HepG2 (cell line): ENCODE data around the gene BLOC1S1. TPM values are rescaled to one million over a fixed set of nuclear protein-coding genes. Genes with fewer than 3 reads are reported as not detected.

Source experiments
- ATAC-seq: fragments of 200-7000 bp; cut with Tn5 transposase; 3 replicates; pipeline ENCODE4 v1.9.1; 2020; ENCODE audit warnings: mild to moderate bottlenecking, moderate library complexity
- BruUV-seq: library from RNA; stranded (reverse); fragments of 400-500 nt; replicated peaks from 2 replicates; lab custom pipeline; 2021; lab: Mats Ljungman, UMichigan
- CTCF ChIA-PET: fragments of 300-600 bp; formaldehyde crosslinking; extraction: SDS; loops from one replicate; lab custom pipeline; 2021; ENCODE audit warnings: low total read pairs, inconsistent platforms, low intra/inter-chr PET ratio; lab: Yijun Ruan, JAX
- POLR2A ChIA-PET: fragments of 350-600 bp; sonication (Branson Sonifier 250); formaldehyde crosslinking; loops from one replicate; lab custom pipeline; 2020; ENCODE audit warnings: antibody characterized with exemption, inconsistent platforms; lab: Yijun Ruan, JAX
- DNase-seq: peaks from one replicate; pipeline ENCODE4 v3.0.0-alpha.2; 2015; ENCODE audit warnings: low spot score
- FAIRE-seq: peaks from 3 replicates; lab custom pipeline; 2011; peaks lifted over from hg19 to GRCh38; lab: Jason Lieb, UNC
- H2AFZ ChIP-seq: one replicate; pipeline ENCODE4 v1.6.1; 2011; ENCODE audit warnings: low read length, inconsistent platforms
- H3K27ac ChIP-seq: fragments of 300-600 bp; 3 replicates; pipeline ENCODE4 v1.8.0; 2011; ENCODE audit warnings: mixed run types, mild to moderate bottlenecking, mixed read lengths, low read length, inconsistent platforms; ENCODE audit not compliant: insufficient read depth; ENCODE audit errors: extremely low read length
- H3K27me3 ChIP-seq, 2 experiments: fragments of 200-600 bp in 1 of 2; 2 replicates in 1 of 2; 3 replicates in 1 of 2; pipeline versions ENCODE4 v1.6.0 to v1.8.0; 2011; ENCODE audit warnings: low read length in 2 of 2, mild to moderate bottlenecking in 2 of 2, moderate library complexity in 2 of 2, inconsistent platforms in 1 of 2; ENCODE audit not compliant: insufficient read depth in 2 of 2, control insufficient read depth in 1 of 2
- H3K36me3 ChIP-seq, 2 experiments: fragments of 200-600 bp in 1 of 2; replicated peaks in 1 of 2; 2 replicates in 1 of 2; 3 replicates in 1 of 2; pipeline versions ENCODE4 v1.5.1 to v1.8.0; 2011; ENCODE audit warnings: low read length in 2 of 2, inconsistent platforms in 1 of 2; ENCODE audit not compliant: insufficient read depth in 2 of 2, control insufficient read depth in 1 of 2
- H3K4me1 ChIP-seq: 2 replicates; pipeline ENCODE4 v1.5.1; 2012; ENCODE audit warnings: low read length, inconsistent platforms; ENCODE audit not compliant: insufficient read depth
- H3K4me2 ChIP-seq: 2 replicates; pipeline ENCODE4 v1.6.0; 2011; ENCODE audit warnings: low read depth, low read length, inconsistent platforms
- H3K4me3 ChIP-seq, 3 experiments: fragments of 200-600 bp in 1 of 3; sonication (generic), shearing (Covaris generic) in 1 of 3; replicated peaks in 1 of 3; 2 replicates each; pipeline ENCODE4 v1.5.1; 2011 to 2016; ENCODE audit warnings: low read length in 3 of 3, inconsistent platforms in 2 of 3, low read depth in 2 of 3, mild to moderate bottlenecking in 2 of 3, control low read depth in 1 of 3, mixed read lengths in 1 of 3; ENCODE audit not compliant: insufficient read depth in 1 of 3
- H3K79me2 ChIP-seq: one replicate; pipeline ENCODE4 v1.6.1; 2011; ENCODE audit warnings: low read length, inconsistent platforms; ENCODE audit not compliant: insufficient read depth
- H3K9ac ChIP-seq: 2 replicates; pipeline ENCODE4 v1.6.0; 2011; ENCODE audit warnings: mild to moderate bottlenecking, low read depth, low read length, inconsistent platforms; ENCODE audit not compliant: insufficient read depth
- H3K9me3 ChIP-seq: 2 replicates; pipeline ENCODE4 v1.5.1; 2012; ENCODE audit warnings: mild to moderate bottlenecking, low read length
- H4K20me1 ChIP-seq: 2 replicates; pipeline ENCODE4 v1.6.0; 2011; ENCODE audit warnings: inconsistent platforms, mild to moderate bottlenecking, low read length, moderate library complexity; ENCODE audit not compliant: insufficient read depth
- FOXO4 ChIP-seq: sonication (generic); formaldehyde crosslinking; conservative IDR thresholded peaks from 2 replicates; pipeline ENCODE4 v1.8.1; 2023; ENCODE audit warnings: missing genetic modification reagents
- SNAI1 ChIP-seq: sonication (generic); formaldehyde crosslinking; IDR thresholded peaks from 2 replicates; pipeline ENCODE4 v1.5.0; 2020; ENCODE audit warnings: mild to moderate bottlenecking, missing genetic modification reagents, borderline replicate concordance
- SRSF1 ChIP-seq: fragments of 200-400 bp; formaldehyde crosslinking; optimal IDR thresholded peaks from 2 replicates; pipeline ENCODE3; 2017; ENCODE audit warnings: mild to moderate bottlenecking, low read depth, low read length, moderate library complexity
- ZBTB4 ChIP-seq: sonication (generic); formaldehyde crosslinking; IDR thresholded peaks from 2 replicates; pipeline ENCODE4 v1.4.0; 2020; ENCODE audit warnings: missing genetic modification reagents, mild to moderate bottlenecking, borderline replicate concordance
- ZNF674 ChIP-seq: sonication (generic); formaldehyde crosslinking; IDR thresholded peaks from 2 replicates; pipeline ENCODE4 v1.5.0; 2020; ENCODE audit warnings: low read depth, mild to moderate bottlenecking, missing genetic modification reagents
- ZNF770 ChIP-seq: sonication (generic); formaldehyde crosslinking; IDR thresholded peaks from 2 replicates; pipeline ENCODE4 v1.5.0; 2020; ENCODE audit warnings: mild to moderate bottlenecking, missing genetic modification reagents
- WGBS: methylation state at CpG from one replicate; pipeline ENCODE4 v1.1.6; 2017; ENCODE audit warnings: low lambda C conversion rate; 5-methylcytosine and 5-hydroxymethylcytosine counted together
- in situ Hi-C: cut with HindIII; loops from 2 replicates; pipeline ENCODE4 v1.10.0; 2017; ENCODE audit warnings: low pct_unique_long_range_greater_than_20kb; ENCODE audit not compliant: extremely low pct_ligation_motif_present
- intact Hi-C: fragments of 100-400 bp; cut with micrococcal nuclease; formaldehyde crosslinking; loops from one replicate; pipeline ENCODE4 v1.10.0; 2022; ENCODE audit not compliant: unreplicated experiment
- polyA plus RNA-seq, 8 experiments: library from polyadenylated mRNA; depleted of rRNA in 3 of 8; stranded (reverse) in 7 of 8; unstranded in 1 of 8; fragments of >200 nt; fragmentation: Illumina TruSeq in 4 of 8; extraction: Trizol in 4 of 8; gene quantifications; 2 replicates each; pipeline versions ENCODE4 v1.2.1 to v1.2.3, GENCODE V29; 2011 to 2016; ENCODE audit warnings: low read depth in 4 of 8, missing spikeins in 1 of 8, mixed read lengths in 1 of 8; ENCODE audit not compliant: insufficient read depth in 1 of 8
- total RNA-seq, 5 experiments: library from RNA; depleted of rRNA; stranded (reverse); fragments of >200 nt; fragmentation: Illumina TruSeq; extraction: Trizol; gene quantifications; 2 replicates each; pipeline ENCODE4 v1.2.3, GENCODE V29; 2016; ENCODE audit warnings: low read depth in 1 of 5

The BLOC1S1 gene
- total and polyA plus RNA-seq, 2 of the 13 experiments (the other 11 are each of a cell fraction or from before 2014, with no cell fraction given): 55.1 to 95.3 TPM

GRCh38 chr12:55695349-55695748 is 20.5 kb upstream of the BLOC1S1 start:
- CTCF ChIA-PET: no interaction called here

More at GRCh38 chr12:55695349-55695748, 20.5 kb upstream of the BLOC1S1 start:
- FAIRE-seq: no peak
- POLR2A ChIA-PET: no interaction called here
- no TSS peak for BruUV-seq
- no peak for DNase-seq
- Histone ChIP-seq H3K9me3 (no peaks in the 10 kb centered on the region), H3K36me3 (no peaks in the 10 kb centered on the region), H4K20me1 (no peaks in the 10 kb centered on the region), H3K27ac (no peak overlapping the region), H3K4me2 (no peak overlapping the region; the same call in 1 of the 2 replicates), H2AFZ (no peak overlapping the region), H3K4me3 (no peak overlapping the region), H3K9ac (no peak overlapping the region), H3K79me2 (no peaks in the 10 kb centered on the region), H3K4me1 (peaks cover 41% of the 10 kb centered on the region), H3K27me3 (peaks cover 4% of the 10 kb centered on the region in 2 experiments; a peak in 2 of 5 replicates)
- no peak for ATAC-seq
- in situ Hi-C loops: no loop called here
- TF ChIP-seq SNAI1 (CRISPR knock-in tag) (no peak), SRSF1 (no peak), ZNF674 (CRISPR knock-in tag) (no peak), ZNF770 (no peak), FOXO4 (CRISPR knock-in tag) (no peak), ZBTB4 (CRISPR knock-in tag) (no peak)
- WGBS: 61% methylated on average over 7 of the region's 7 CpGs
- intact Hi-C loops: no loop called here
